ENCODE measurements around the gene ABCC1.
"Not testable (repeated sequence)": the region's sequence is repeated elsewhere in the genome, so short reads cannot be mapped to it uniquely, and the experiment has no call there.

GRCh38 chr16:15936809-15937208, 12.6 kb upstream of the ABCC1 start:
- TF ChIP-seq CTCF, POLR2A (IDR thresholded peaks at IDR 0.05): not testable (repeated sequence)

All from Peyer's patch (tissue), 4 donors.